ENCODE results near the gene SSMEM1. TPM values are rescaled to one million over a fixed set of nuclear protein-coding genes. Genes with fewer than 3 reads are reported as not detected.

Gene SSMEM1
- total RNA-seq, 1 experiment from 2014 or later: not detected

- TF ChIP-seq CTCF (IDR thresholded peaks at IDR 0.05): no peak
- TF ChIP-seq AR (CRISPR knock-in tag; IDR thresholded peaks at IDR 0.05): no peak
- TF ChIP-seq ATF3 (CRISPR knock-in tag; conservative IDR thresholded peaks at IDR 0.05): no peak
- TF ChIP-seq CREM (CRISPR knock-in tag; IDR thresholded peaks at IDR 0.05): peak; percentile 83
- no peak for TF ChIP-seq ATF2 (CRISPR knock-in tag; IDR thresholded peaks at IDR 0.05; ENCODE audit: borderline replicate concordance, low read depth)
- no peak for TF ChIP-seq SMAD4 (CRISPR knock-in tag; IDR thresholded peaks at IDR 0.05)
- TF ChIP-seq EMX1 (CRISPR knock-in tag; IDR thresholded peaks at IDR 0.05): no peak
- TF ChIP-seq SOX15 (CRISPR knock-in tag; IDR thresholded peaks at IDR 0.05): no peak
- TF ChIP-seq NR3C1 (CRISPR knock-in tag; conservative IDR thresholded peaks at IDR 0.05; ENCODE audit: low read depth): no peak
- peak; percentile 75 for TF ChIP-seq NR2C2 (CRISPR knock-in tag; IDR thresholded peaks at IDR 0.05)
- peak; percentile 35; the same call in 1 of the 2 replicates for TF ChIP-seq MYBL2 (CRISPR knock-in tag; IDR thresholded peaks at IDR 0.05)
- no peak for TF ChIP-seq CDX4 (CRISPR knock-in tag; IDR thresholded peaks at IDR 0.05; ENCODE audit: borderline replicate concordance)
- no peak for TF ChIP-seq JAZF1 (CRISPR knock-in tag; IDR thresholded peaks at IDR 0.05)
- TF ChIP-seq ZNF671 (CRISPR knock-in tag; IDR thresholded peaks at IDR 0.05): no peak
- no peak for TF ChIP-seq NFATC4 (CRISPR knock-in tag; IDR thresholded peaks at IDR 0.05)
- TF ChIP-seq RELA (CRISPR knock-in tag; IDR thresholded peaks at IDR 0.05; ENCODE audit: borderline replicate concordance): no peak
- TF ChIP-seq MXD4 (CRISPR knock-in tag; IDR thresholded peaks at IDR 0.05; ENCODE audit: borderline replicate concordance): no peak
- TF ChIP-seq FOXP4 (CRISPR knock-in tag; IDR thresholded peaks at IDR 0.05): 0 out of 2 replicates have a peak, but pooled peaks have one; percentile 18
- no peak for TF ChIP-seq ZNF138 (CRISPR knock-in tag; conservative IDR thresholded peaks at IDR 0.05)
- TF ChIP-seq FOXK1 (CRISPR knock-in tag; IDR thresholded peaks at IDR 0.05): peak; percentile 83
- peak; percentile 73; the same call in 1 of the 2 replicates for TF ChIP-seq FOXP1 (CRISPR knock-in tag; IDR thresholded peaks at IDR 0.05; ENCODE audit: borderline replicate concordance)
- TF ChIP-seq ARID4B (CRISPR knock-in tag; IDR thresholded peaks at IDR 0.05; ENCODE audit: borderline replicate concordance): no peak; the same call in 1 of the 2 replicates
Observed at GRCh38 chr7:130205084-130205947, 2.3 kb upstream of the SSMEM1 start, which contains the start of gene TMEM209 (continued).

Measured in WTC11 (cell line).